HL-60 (cell line): ENCODE measurements around the gene PAPPA.

Experiments used
- DNase-seq, 2 experiments: peaks; one replicate each; pipeline ENCODE4 v3.0.0-alpha.2; 2010 to 2020; ENCODE audit warnings: low read depth in 1 of 2, low spot score in 1 of 2
- H3K27ac ChIP-seq: fragments of 250-450 bp; sonication (Bioruptor Pico); replicated peaks from 2 replicates; pipeline ENCODE4 v1.5.1; 2020; ENCODE audit warnings: mild to moderate bottlenecking, moderate library complexity
- H3K27me3 ChIP-seq: fragments of 250-450 bp; sonication (Bioruptor Pico); 2 replicates; pipeline ENCODE4 v1.5.1; 2021; ENCODE audit warnings: mild to moderate bottlenecking, moderate library complexity; ENCODE audit not compliant: insufficient read depth, poor library complexity, severe bottlenecking
- H3K4me3 ChIP-seq: replicated peaks from 2 replicates; pipeline ENCODE4 v1.5.1; 2011; ENCODE audit warnings: mild to moderate bottlenecking, control low read depth, low read length; ENCODE audit not compliant: insufficient read depth
- CTCF ChIP-seq: IDR thresholded peaks from one replicate; pipeline ENCODE4 v1.5.1; 2011; ENCODE audit warnings: low read length, control low read depth, inconsistent platforms; ENCODE audit not compliant: insufficient read depth
- GABPA ChIP-seq: IDR thresholded peaks from 2 replicates; pipeline ENCODE4 v1.6.1; 2012; ENCODE audit warnings: low read depth
- POLR2AphosphoS5 ChIP-seq: IDR thresholded peaks from 2 replicates; pipeline ENCODE4 v1.6.1; 2012; ENCODE audit warnings: low read depth
- REST ChIP-seq: IDR thresholded peaks from 2 replicates; pipeline ENCODE4 v1.6.1; 2012; ENCODE audit warnings: low read depth; ENCODE audit not compliant: insufficient replicate concordance
- SPI1 ChIP-seq: IDR thresholded peaks from 2 replicates; pipeline ENCODE4 v1.6.1; 2012; ENCODE audit warnings: low read depth, mild to moderate bottlenecking, borderline replicate concordance

PAPPA gene

GRCh38 chr9:116179568-116179967, 26.0 kb downstream of the PAPPA start:
- Histone ChIP-seq H3K4me3 (no peak overlapping the region), H3K27ac (no peak overlapping the region), H3K27me3 (no peaks in the 10 kb centered on the region)
- DNase-seq = no peak
- TF ChIP-seq POLR2AphosphoS5 = no peak

GRCh38 chr9:116181853-116182610, 28.4 kb downstream of the PAPPA start:
- no peak for DNase-seq
- no peaks in the 10 kb centered on the region for H3K27me3 ChIP-seq
- TF ChIP-seq GABPA (no peak), POLR2AphosphoS5 (no peak), SPI1 (no peak), CTCF (no peak), REST (no peak)

GRCh38 chr9:116182876-116183275, 29.3 kb downstream of the PAPPA start:
- TF ChIP-seq POLR2AphosphoS5 (no peak), GABPA (no peak), SPI1 (no peak), REST (no peak), CTCF (no peak)
- DNase-seq = no peak

More at GRCh38 chr9:116181853-116182610, 28.4 kb downstream of the PAPPA start:
- H3K4me3 ChIP-seq = no peak overlapping the region
- no peak overlapping the region for H3K27ac ChIP-seq

GRCh38 chr9:116187570-116188170, 34.1 kb downstream of the PAPPA start:
- Histone ChIP-seq H3K4me3 (no peak overlapping the region), H3K27ac (no peak overlapping the region), H3K27me3 (no peaks in the 10 kb centered on the region)
- DNase-seq = no peak
- TF ChIP-seq REST (no peak), SPI1 (no peak), CTCF (no peak), GABPA (no peak), POLR2AphosphoS5 (no peak)

More at GRCh38 chr9:116182876-116183275, 29.3 kb downstream of the PAPPA start:
- H3K27me3 ChIP-seq = no peaks in the 10 kb centered on the region
- no peak overlapping the region for H3K27ac ChIP-seq
- H3K4me3 ChIP-seq = no peak overlapping the region
